ENCODE results near the gene OR6N1.

OR6N1 gene, protein sequence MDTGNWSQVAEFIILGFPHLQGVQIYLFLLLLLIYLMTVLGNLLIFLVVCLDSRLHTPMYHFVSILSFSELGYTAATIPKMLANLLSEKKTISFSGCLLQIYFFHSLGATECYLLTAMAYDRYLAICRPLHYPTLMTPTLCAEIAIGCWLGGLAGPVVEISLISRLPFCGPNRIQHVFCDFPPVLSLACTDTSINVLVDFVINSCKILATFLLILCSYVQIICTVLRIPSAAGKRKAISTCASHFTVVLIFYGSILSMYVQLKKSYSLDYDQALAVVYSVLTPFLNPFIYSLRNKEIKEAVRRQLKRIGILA

DNA sequence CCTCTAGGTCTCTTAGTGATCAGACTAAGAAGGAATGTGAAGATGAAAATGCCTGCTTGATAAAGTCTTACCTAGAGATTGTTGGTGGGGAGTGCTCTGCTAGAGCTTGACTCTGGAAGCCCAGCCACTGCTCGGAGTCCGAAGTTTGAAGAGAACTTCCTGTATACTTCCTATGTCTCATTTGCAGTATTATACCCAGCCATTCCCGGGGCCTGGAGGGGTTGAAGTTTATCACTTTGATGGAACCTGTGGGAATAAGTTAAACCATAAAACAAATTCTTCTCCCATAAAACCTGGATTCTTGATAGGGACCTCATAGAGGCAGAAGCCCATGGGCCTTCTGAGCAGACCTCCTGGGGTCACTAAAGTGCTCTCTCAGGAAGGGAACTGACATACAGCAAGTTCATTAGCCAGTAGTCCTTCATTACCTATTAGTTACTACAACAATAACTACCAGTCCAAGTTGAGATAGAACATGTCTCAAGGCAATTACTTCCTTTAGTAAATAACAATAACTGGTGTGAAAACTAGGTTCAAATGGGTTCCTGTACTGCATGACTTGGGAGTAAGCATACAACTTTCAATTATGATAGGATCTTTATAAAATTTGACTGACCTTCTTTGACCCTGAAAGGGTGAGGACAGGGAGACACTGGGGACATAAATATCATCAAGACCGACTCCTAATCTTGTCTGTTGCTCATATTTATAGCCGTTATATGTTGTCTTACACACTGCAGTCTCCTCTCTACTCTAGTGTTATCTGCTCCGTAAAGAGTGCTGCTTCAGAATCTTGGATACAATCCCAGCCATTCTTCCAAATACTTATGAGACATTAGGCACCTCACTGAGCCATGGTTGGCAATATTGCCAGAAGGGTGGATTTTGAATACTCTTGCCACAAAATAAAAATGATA, at the start of gene OR6N1:
OR6N1 (minus strand) TSS at position 246 of the 917 bp plus-strand sequence. CDS start 5,513 bp downstream, outside the sequence.
- no peak for DNase-seq (ENCODE audit: low read depth in 1 of 2, low spot score in 1 of 2)

DNA sequence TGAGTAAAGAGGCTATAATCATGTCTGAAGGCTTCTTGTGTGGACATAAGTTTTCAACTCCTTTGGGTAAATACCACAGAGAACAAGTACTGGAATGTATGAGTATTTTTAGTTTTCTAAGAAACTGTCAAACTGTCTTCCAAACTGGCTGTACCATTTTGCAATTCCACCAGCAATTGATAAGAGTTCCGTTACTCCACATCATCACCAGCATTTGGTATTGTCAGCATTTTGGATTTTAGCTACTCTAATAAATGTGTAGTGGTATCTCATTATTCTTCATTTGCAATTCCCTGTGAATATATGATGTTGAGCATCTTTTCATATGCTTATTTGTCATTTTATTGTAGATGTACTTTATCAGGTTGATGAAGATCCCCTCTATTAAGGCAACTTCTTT, 49.7 kb upstream of the OR6N1 start:
- DNase-seq (ENCODE audit: low read depth in 1 of 2, low spot score in 1 of 2), result no peak

DNA sequence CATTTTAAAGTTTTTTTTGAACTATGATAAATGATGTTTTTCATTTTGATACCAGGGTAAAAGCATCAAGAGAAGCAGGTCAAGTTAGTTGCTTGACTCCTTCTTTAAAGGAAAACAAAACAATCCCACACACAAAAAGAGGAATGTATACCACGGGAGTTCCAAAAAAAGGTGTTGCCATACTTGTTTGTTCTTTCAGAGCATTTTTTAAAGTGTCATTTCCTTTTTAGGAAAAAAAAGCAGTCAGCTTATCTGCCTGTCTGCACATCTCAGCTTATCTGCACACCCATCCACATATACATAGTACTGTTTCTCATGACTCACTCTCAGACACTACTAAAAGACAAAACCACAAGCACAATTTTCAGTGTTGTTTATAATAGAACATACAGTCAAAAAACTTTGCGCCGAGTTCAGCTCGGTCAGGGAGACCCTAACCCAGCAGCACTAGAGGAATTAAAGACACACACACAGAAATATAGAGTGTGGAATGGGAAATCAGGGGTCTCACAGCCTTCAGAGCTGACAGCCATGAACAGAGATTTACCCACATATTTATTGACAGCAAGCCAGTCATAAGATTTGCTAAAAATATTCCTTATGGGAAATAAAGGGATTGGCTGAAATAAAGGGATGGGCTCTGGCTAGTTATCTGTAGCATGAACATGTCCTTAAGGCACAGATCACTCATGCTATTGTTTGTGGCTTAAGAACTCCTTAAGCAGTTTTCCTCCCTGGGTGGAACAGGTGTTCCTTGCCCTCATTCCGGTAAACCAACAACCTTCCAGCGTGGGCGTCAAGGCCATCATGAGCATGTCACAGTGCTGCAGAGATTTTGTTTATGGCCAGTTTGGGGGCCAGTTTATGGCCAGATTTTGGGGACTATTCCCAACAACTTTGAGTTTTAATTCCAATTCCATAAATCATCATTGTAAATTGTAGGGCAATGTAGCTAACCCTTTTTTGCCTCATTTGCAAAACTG, 47.8 kb upstream of the OR6N1 start:
- no peak for DNase-seq (ENCODE audit: low read depth in 1 of 2, low spot score in 1 of 2)

DNA sequence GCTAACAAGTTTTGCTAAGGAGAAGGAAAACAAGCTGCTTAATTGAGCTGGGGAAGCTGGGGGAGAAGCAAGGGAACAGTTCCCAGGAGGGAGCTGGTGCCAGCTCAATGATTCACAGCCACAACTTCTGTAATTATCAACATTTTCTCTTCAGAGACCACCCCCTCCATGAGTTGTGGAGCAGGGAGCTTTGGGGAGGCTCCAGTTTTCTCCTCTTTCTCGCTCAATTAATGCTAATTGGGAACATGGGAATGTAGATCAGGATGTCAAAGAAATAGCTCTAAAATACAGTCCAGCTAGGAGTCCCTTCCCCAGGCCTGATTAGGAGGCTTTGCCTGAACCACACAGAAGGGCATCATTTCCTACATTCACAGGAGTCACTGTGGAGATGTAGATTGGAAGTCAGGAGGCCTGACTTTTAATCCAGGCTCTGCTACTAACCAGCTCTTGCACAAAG, 47.0 kb upstream of the OR6N1 start:
- no peak for DNase-seq (ENCODE audit: low read depth in 1 of 2, low spot score in 1 of 2)

DNA sequence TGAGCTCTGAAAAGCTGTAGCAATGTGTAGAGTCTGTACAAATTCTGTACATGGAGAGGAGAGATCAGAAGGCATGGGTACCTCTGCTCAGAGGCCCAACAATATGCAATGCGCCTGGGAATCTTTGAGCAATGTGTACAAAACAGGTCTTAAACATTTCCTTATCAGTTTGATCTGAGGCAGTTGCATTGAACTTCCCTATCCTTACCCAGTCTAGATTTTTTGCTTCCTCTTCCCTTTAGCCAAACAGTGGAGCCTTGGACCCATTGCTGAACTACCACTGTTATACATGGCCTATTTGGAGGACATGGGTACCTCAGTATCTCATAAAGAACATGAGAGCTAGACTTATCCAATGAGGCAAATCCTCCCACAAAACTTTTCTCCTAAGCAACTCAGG, 46.6 kb upstream of the OR6N1 start:
- DNase-seq (ENCODE audit: low read depth in 1 of 2, low spot score in 1 of 2), result no peak

DNA sequence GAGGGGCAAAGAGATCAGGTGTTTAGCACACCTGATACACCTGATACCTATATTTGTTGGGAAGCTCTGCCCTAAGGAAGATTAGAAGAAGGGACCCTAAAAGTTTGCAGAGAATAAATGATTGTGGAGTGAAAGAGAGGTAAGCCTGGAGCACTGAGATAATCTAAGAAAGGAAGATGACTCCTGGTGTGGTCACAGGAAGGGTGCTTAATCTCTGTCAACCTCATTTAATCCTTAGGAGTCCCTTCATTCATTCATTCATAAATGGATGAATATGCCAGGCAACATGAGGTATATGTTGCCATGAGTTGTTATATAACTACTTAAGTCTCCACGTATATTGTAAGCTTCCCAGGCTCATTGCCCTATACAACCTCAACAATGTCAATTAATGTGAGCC, 43.0 kb upstream of the OR6N1 start:
- DNase-seq (ENCODE audit: low read depth in 1 of 2, low spot score in 1 of 2), result no peak

DNA sequence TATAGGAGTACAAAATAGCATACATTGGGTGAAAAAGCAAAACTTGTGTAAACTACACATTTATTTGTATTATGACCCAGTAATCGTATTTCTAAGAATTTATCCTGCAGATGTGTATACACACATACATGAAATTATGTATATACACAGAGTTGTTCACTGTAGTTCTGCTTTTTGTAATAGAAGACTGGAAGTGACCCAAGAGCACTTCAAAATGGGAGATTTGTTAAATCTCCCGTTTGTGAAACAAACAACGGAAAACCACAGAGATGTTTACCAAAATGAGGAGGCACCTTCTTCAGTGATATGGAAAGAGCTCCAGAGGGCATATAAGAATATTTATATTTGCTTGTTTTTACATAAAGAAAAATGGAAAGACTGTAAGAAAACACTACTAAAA, 41.2 kb upstream of the OR6N1 start:
- no peak for DNase-seq (ENCODE audit: low read depth in 1 of 2, low spot score in 1 of 2)

DNA sequence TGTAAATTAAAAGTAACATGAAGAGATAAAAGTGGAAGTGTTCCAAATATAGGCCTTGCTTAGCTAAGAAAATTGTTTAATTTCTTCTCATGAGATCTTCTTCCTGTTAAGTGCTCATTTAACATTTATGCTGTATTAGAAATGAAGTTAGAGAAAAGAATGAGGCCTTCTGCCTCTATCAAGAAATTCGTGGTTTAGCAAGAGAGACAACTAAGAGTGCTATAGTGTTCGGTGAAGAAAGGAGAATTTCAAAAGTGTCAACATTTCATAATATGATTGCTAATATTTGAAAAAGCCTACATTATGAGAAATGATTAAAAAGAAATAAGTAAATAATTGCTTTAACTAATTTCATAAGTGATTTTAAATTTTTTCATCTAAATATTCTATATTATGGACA, 40.3 kb upstream of the OR6N1 start:
- no peak for DNase-seq (ENCODE audit: low read depth in 1 of 2, low spot score in 1 of 2)

DNA sequence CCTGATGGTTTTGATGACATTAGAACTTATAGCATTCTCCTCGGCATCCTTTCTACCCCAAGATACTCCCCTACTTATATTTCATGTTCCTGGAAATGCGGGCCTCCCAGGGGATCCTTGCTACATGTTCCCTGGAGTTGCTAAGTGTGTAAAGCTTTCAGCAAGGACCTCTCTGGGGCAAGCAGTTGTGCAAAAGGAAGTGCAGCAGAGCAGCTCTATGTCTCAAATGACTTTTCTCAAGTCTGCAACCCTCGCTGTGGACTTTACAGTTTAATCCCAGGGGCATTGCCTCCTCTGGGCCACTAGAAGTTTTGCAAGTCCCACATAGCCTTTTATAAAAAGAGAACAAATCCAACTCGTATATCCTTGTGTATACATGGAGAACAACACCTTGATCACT, 38.3 kb upstream of the OR6N1 start:
- DNase-seq (ENCODE audit: low read depth in 1 of 2, low spot score in 1 of 2), result no peak

DNA sequence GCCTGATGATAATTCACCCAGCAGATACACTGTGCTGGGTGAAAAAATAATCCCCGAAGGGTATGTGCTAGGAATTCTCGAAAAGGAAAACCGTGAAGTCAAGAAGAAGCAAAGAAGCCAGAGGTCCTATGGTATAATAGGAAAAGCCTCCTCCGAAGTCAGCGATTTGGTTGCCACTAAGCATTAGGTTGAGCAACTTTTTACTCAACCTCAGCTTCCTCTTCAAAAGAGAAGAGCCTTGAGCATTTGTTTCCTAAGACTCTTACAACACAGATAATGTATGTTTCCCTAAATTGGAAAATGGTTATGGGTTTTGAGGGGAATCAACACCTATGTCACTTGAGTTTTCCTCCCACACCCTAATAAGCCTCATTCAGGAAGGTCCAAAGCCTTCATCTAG, 37.9 kb upstream of the OR6N1 start:
- DNase-seq (ENCODE audit: low read depth in 1 of 2, low spot score in 1 of 2), result no peak

DNA sequence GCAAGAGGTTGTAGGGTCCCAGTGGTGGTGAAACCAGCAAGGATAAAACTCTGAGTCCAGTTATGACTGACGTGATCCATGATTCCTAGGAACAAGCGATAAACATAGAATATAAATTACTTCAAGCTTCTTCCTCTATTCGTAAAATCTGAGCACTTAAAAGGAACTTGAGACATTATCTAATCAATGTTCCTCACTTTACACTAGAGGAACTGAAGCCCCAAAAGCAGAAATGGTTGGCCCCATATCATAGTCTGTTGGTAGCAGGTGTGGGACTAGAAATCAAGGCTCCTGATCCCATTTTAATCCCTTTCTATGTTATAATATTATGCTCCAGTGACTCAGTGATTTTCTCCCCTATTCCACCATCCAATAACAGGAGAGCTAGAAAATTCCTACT, 37.3 kb upstream of the OR6N1 start:
- no peak for DNase-seq (ENCODE audit: low read depth in 1 of 2, low spot score in 1 of 2)

DNA sequence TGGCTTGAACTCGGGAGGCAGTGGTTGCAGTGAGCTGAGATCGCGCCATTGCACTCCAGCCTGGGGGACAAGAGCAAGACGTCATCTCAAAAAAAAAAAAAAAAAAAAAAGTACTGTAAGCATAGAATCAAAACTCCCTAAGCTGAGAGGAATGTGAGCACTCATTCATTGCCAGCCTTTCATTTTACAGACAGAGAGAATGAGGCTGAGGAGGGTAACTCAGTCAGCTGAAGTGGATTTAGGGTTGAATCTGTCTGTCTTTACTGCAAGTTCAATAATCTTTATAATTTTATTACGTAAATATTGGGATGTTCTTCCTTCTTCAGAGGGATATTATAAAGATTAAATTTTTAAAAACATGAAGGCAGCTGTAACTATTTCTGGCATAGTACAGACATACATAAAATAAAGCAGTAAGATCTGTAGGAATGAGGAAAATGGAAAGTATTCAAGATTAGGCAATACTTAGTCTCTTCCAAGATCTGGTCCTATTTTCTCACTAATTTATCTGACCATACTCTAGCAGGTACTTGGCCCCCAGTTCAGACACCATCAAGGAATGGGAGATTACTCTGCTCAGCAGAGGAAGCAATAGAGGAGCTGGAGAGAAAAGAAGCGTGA, 35.0 kb upstream of the OR6N1 start:
- DNase-seq (ENCODE audit: low read depth in 1 of 2, low spot score in 1 of 2), result no peak

DNA sequence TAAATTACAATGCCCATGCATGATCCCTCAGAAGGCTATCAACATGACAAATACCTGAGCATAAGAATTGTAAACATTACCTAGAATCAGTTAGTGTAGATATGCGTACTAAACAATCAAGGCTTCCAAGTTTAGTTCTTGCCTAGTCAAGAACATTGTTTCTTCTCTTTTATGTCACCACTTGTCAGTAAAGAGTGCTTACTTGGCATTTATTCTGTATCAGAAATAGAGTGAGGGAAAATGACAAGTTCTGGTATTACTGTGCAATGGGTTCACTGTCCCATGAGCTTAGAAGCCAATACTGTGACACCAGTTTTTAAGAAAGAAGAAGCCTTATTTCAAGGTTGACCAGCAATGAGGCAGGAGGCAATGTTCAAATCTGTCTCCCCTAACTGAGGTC, 31.7 kb upstream of the OR6N1 start:
- DNase-seq (ENCODE audit: low read depth in 1 of 2, low spot score in 1 of 2), result no peak

DNA sequence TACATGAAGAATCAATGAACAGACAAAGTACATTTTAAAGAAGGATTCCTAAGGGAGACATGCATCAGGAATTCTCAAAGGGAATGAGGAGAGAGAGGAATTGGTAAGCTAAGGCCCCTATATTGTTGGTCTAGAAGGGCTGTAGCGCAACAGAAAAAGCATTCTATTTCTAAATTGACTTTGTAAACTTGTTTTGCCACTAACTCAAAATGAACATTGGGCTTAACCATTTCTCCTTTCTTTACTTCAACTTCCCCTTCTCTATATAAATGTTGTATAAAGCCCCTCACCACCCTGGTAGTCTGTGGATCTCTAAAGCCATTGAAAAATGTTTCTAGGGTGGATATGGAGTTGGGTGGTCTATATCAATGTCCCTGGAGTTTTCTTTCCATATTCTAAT, 29.4 kb upstream of the OR6N1 start:
- DNase-seq (ENCODE audit: low read depth in 1 of 2, low spot score in 1 of 2), result no peak

DNA sequence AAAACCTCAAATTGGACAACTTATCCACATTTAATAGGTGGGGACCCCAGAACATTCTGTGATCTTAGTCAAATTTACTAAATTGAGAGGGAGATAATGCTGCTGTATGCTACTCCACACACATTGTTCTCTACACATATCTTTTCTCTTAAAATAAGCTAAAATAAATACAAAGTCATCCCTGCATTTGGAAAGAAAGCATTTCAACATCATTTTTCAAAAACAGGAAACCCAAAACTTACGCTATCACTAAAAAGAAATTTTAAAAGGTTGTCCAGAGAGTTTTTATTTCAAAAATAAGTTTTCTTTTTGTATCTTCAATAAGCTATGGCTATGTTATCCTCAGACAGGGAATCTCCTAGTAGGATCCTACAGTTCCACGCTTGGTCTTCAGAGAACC, 28.5 kb upstream of the OR6N1 start:
- no peak for DNase-seq (ENCODE audit: low read depth in 1 of 2, low spot score in 1 of 2)

DNA sequence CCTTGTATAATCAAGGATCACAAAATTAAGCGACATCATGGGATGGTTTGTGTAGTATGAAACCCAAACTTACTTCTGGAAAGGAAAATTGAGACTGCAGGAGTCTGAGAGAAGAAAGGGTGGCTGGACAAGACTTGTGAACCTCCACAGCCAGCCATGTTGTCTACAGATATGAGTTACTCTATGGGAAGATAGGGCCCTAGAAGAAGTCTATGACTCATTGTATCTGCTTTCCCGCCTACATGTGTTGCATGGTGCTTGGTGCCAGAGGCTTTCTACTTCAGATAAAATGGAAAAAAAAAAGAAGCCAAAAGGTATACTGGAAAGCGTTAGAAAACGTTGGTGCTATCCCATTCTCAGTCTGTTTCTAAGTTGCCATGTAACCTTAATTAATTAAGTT, 27.7 kb upstream of the OR6N1 start:
- DNase-seq (ENCODE audit: low read depth in 1 of 2, low spot score in 1 of 2), result no peak

DNA sequence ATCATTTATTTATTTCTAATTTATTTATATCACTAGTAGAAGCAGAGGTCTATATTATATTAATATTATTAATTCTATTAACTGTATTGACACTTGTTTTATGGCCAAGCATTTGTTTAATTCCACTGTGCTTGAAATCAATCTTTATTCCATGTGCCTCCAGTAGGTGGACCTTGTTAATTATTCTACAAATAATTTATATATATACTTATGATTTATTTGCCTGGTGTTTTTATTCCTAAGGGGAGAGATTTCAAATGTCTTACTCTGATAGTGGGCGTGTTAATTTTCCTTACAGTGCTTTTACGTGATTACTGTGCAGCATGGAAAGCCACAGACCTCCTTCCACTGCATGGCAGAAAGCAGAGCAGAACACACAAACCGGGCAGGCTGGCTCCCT, 26.5 kb upstream of the OR6N1 start:
- DNase-seq (ENCODE audit: low read depth in 1 of 2, low spot score in 1 of 2), result no peak

DNA sequence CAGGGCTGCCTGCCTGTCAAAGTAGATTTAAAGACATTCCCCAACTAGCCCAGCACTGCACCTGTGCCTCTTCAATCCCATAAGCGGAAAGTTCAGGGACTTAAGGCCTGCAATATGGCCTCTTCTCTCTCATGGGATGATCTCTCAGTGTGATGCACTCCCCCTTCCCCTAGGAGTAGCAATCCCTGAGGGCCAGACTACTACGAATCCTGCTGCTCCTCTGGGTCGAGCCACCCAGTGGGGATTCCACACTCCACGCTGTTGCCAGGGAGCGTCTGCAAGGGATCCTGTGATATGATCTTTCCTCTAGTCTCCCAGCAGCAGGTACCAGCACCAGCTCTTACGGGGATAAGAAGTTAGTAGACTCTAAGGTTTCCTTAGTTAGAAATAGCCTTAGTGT, 22.3 kb upstream of the OR6N1 start:
- DNase-seq (ENCODE audit: low read depth in 1 of 2, low spot score in 1 of 2), result no peak

DNA sequence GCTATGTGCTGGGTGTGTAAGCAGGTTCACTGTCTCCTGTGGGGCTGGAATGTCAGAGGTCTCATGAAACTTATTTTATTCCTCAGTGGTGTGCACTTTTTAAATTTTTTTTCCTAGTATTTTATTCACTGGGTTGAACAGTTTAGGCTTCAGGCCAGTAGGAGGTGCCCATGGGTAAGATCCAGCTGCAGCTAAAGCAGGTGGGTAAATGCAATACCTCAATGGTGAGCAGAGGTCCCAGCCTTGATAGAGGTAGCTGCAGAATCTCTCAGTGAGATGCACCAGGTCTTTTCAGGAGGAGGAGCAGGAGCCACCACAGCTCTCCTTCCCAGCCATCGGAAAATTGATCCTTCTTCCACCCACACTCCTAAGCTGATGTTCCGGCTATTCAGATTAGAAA, 21.6 kb upstream of the OR6N1 start:
- DNase-seq (ENCODE audit: low read depth in 1 of 2, low spot score in 1 of 2), result peak in 1 of 2 donors; percentile 20

DNA sequence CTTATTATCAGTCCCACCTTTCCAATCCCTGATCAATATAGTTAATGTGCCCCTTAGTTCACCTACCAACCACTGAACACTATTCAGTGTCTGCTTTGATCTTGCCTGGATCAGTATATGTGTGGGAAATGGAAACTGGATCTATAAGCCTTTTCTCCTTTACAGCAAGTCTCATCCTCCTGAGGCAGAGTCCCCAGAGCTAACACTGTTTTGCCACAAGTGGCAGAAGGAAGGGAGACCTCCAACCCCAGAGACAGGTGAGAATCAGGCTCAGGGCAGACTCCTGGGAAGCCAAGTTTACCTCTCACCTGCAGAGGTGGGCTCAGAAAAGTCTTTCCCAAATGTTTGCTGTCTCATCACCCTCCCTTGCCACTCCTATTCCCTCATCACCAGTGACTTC, 9.1 kb upstream of the OR6N1 start, which contains the start of gene OR6N2:
OR6N2 (minus strand) TSS at position 101 of the 400 bp plus-strand sequence. CDS start 3,569 bp downstream, outside the sequence.
- no peak for DNase-seq (ENCODE audit: low read depth in 1 of 2, low spot score in 1 of 2)

DNA sequence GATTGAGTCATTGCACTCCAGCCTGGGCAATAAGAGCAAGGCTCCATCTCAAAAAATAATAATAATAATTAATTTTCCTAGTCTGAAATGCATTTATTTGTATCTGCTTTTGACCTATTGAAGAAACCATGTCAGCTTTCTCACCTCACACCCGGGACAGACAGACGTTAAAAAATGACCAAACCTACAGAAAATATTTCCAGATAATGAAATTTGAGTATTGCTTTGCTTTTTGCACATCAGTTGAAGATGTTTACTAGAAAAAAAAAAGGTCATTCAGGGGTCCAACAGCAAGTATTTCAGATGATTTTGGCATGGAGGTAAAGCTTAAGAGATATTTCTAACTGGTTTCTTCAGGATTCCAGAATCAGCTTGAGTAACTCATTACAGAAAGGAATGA, 17.6 kb downstream of the OR6N1 start, which contains the start of gene OR6K6:
OR6K6 (plus strand) TSS at position 301 of the 400 bp plus-strand sequence. CDS start 168 bp downstream, outside the sequence.
- DNase-seq (ENCODE audit: low read depth in 1 of 2, low spot score in 1 of 2), result no peak
